GM18867 (cell line): Measurements from ENCODE around the gene TMEM72.

Experiments used
- ATAC-seq: cut with Tn5 transposase; IDR thresholded peaks from one replicate; pipeline ENCODE4 v1.9.1; 2021; ENCODE audit warnings: mild to moderate bottlenecking, moderate library complexity; ENCODE audit not compliant: unreplicated experiment

TMEM72 gene

GRCh38 chr10:44977287-44978212 is 66.4 kb downstream of the TMEM72 start:
- ATAC-seq, result no peak

GRCh38 chr10:44978213-44978569 is 67.1 kb downstream of the TMEM72 start:
- ATAC-seq, result no peak

GRCh38 chr10:44978570-44979280 is 67.6 kb downstream of the TMEM72 start, which contains the start of gene DEPP1:
Gene DEPP1 (minus strand): TSS chr10:44978809. CDS start chr10:44978030, 779 bp downstream.
- ATAC-seq, result no peak

- no peak for ATAC-seq
Observed at GRCh38 chr10:44979281-44980191, 68.4 kb downstream of the TMEM72 start.

- ATAC-seq, result no peak
Observed at GRCh38 chr10:44980309-44981171, 69.4 kb downstream of the TMEM72 start.

- ATAC-seq, result peak; percentile 55
Observed at GRCh38 chr10:44981172-44982113, 70.3 kb downstream of the TMEM72 start.

GRCh38 chr10:44982114-44982460 is 71.0 kb downstream of the TMEM72 start:
- no peak for ATAC-seq

GRCh38 chr10:44982496-44982895 is 71.4 kb downstream of the TMEM72 start:
- no peak for ATAC-seq

GRCh38 chr10:44983066-44983894 is 72.1 kb downstream of the TMEM72 start:
- no peak for ATAC-seq

GRCh38 chr10:44983895-44984278 is 72.8 kb downstream of the TMEM72 start:
- no peak for ATAC-seq

GRCh38 chr10:44984671-44985101 is 73.5 kb downstream of the TMEM72 start:
- ATAC-seq, result no peak

- ATAC-seq, result no peak
Observed at GRCh38 chr10:44985175-44985681, 74.1 kb downstream of the TMEM72 start.

- no peak for ATAC-seq
Observed at GRCh38 chr10:44986179-44986578, 75.0 kb downstream of the TMEM72 start.
